ENCODE measurements around the gene AKAIN1. TPM values are rescaled to one million over a fixed set of nuclear protein-coding genes. Genes with fewer than 3 reads are reported as not detected.

The AKAIN1 gene
- total and polyA plus RNA-seq, 2 of the 8 experiments (the other 6 are each of a cell fraction or from before 2014, with no cell fraction given): not detected

DNA sequence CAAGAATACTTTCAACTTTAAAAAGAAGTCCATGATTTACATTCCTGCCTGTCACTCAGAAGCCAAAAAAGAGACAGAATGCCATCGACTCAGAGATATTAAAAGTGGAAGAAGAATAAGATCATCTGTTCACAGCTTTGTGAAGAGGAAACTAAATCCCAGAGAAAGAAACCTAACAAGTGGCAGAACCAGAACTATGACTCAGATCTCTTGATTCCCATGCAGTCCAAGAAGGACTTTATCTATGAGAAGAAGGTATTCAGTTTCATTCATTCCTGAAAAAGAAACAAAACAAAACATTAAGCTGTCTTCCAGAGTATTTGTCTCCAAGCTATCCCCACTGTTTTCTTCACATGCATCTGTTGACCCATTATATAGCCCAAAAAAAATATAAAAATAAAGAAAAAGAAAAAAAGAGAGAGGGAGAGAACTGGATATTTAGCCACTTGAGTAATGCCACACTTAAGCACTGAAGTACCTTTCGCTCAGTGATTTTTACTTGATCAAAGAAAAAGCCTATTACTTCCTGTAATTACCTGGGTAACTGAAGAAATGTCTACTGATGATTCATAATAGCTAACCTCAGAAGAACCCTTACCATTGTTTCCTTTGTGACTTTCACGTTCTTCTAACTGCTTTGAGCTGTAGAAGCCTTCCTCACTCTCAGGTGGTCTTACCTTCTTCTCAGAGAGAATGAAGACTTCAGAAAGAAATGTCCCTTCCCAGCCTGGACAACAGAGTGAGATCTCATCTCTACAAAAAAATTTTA is 17.7 kb upstream of the AKAIN1 start (continued):
- TF ChIP-seq, protein P1, sequence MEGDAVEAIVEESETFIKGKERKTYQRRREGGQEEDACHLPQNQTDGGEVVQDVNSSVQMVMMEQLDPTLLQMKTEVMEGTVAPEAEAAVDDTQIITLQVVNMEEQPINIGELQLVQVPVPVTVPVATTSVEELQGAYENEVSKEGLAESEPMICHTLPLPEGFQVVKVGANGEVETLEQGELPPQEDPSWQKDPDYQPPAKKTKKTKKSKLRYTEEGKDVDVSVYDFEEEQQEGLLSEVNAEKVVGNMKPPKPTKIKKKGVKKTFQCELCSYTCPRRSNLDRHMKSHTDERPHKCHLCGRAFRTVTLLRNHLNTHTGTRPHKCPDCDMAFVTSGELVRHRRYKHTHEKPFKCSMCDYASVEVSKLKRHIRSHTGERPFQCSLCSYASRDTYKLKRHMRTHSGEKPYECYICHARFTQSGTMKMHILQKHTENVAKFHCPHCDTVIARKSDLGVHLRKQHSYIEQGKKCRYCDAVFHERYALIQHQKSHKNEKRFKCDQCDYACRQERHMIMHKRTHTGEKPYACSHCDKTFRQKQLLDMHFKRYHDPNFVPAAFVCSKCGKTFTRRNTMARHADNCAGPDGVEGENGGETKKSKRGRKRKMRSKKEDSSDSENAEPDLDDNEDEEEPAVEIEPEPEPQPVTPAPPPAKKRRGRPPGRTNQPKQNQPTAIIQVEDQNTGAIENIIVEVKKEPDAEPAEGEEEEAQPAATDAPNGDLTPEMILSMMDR (IDR thresholded peaks at IDR 0.05; ENCODE audit: control extremely low read depth in 1 of 3, insufficient read depth in 1 of 3, low read depth in 1 of 3, low read length in 3 of 3): no peak
- TF ChIP-seq KDM1A (IDR thresholded peaks at IDR 0.05; ENCODE audit: borderline replicate concordance, low read length) (no peak), NANOG (IDR thresholded peaks at IDR 0.05; ENCODE audit: insufficient read depth, low read depth, low read length, poor library complexity, severe bottlenecking) (no peak), SUZ12 (IDR thresholded peaks at IDR 0.05; ENCODE audit: low read length) (no peak)
